HG02623 (cell line): ENCODE data around the gene FSTL5.

Experiments used
- ATAC-seq: cut with Tn5 transposase; IDR thresholded peaks from one replicate; pipeline ENCODE4 v1.9.1; 2021; ENCODE audit warnings: moderate library complexity; ENCODE audit not compliant: unreplicated experiment

Gene FSTL5

DNA sequence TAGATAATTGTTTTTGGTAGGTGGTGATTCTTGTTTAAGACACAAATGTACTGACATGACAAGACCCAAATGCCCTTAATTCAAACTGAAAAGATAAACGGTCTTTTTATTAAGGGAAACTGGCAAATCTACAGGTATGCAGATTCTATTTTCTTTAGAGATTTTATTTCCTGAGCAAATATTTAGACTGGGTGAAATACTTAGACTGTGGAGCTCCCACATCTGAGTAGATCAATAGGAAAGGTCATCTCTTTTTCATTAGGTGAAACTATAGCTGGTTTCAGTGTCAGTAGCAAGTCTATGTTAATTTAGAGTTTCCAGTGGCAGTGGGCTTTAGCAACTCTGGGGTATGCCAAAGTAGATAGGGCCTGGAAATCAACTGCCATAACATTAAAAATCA, 446.7 kb downstream of the FSTL5 start:
- ATAC-seq: no peak

DNA sequence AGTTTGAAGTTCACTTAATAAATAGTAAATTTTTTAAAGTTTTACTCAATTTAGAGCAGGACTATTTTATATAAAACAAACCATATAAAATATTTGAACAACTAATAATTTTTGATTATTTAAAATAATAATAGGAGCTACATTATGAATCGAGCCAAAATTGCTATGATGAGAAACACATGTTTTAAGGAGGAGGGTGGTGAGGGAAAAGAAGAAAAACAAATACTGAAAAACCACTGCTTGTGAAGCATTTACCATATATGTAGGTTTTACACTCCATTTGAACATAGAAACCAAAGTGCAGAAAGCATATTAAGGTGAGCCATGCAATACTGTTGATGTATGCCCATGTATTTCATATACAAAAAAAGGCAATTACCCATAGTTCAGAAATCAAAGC, 448.9 kb downstream of the FSTL5 start:
- no peak for ATAC-seq

DNA sequence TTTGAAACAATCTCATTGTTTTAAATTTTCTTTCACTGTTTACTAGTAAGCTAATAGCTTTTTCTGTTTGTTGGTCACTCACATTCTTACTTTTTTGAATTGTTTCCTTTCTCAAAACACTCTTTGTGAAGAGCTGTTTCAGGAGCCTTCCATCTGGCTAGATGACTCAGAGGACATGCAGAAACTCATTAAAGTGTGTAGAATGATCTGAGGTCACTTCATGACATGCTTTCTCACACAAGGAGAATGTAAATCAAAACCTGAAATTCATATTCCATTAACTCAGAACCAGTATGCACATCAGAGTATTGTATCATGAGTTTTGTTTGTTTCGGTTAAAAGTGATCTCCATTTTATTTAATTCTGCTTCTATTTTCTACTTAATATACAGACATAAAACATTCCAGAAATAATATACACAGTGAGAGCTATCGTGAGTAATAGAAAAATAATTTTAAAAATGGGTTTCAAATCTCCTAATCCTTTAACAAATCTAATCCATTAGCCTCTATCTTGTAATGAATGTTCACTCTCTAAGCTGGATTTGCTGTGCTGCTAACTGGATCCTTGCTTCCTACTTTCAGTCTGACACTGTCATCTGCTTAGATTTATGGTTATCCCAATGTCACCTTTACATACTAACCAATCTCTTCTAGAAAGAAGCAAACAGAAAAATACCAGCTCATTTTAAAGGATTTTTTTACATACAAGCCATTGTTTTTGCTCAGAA, 449.6 kb downstream of the FSTL5 start:
- ATAC-seq: no peak

DNA sequence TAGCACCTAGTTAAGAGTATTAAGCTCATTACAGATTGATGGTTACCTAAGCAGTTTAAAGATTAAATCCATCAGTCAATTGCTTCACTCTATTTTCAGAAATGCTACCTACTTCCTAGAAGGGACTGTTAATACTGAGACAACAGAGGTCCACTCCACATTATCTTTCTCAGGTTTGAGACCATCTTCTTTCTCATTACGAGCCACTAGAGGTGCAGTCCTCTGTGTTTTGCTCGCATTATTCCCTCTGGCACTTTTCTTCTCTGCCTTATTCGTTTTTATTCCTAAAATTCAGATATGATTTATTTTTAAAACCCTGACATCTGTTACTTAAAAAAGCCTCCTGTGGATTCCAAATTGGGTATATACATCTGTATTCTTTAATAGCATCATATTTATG, 459.1 kb downstream of the FSTL5 start:
- ATAC-seq: no peak

DNA sequence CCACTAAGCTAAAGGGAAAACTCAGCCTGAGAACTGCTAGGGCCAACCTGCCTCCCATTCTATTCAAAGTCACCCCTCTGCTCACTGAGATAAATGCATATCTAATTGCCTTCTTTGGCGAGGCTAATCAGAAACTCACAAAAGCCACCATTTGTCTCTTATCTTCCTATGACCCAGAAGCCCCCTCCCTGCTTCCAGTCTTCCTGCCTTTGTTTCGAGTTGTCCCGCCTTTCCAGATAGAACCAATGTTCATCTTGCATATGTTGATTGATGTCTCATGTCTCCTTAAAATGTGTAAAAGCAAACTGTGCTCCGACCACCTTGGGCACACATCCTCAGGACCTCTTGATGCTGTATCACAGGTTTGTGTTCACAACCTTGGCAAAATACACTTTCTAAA, 459.8 kb downstream of the FSTL5 start:
- ATAC-seq: no peak

DNA sequence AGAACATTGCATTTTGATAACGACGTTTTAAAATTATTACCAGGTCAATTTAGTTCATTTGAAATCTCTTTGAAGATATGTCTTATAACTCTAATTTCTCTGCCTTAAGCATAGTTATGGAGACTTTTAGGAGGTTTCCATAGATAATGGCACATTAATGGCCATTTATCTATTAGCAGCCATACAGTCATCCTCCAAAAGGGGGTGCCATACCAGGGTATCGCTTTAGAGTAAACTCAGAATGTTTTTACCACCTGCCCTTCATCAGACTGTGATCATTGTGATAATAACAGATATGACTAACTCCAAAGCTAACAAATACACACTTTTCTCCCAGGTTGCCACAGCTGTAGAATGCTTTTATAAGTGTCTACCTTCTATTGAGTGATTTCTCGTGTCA, 461.5 kb downstream of the FSTL5 start:
- no peak for ATAC-seq

DNA sequence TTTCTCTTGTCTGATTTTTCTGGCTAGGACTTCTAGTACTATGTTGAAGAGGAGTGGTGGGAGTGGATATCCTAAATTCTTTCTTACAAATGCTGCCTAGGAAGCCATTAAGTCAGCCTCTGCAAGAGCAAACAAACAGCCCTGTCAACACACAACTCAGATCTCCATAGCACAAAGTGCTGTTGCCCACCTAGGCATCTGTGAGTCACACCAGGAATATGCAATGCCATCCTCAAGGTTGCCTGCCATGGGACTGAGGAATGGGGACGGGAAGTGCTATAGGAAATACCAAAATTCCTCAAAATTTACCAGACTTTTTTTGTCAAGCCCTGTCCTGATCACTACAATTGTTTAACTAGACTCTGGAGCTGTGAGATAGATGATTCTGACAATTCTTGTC, 466.9 kb downstream of the FSTL5 start:
- no peak for ATAC-seq

DNA sequence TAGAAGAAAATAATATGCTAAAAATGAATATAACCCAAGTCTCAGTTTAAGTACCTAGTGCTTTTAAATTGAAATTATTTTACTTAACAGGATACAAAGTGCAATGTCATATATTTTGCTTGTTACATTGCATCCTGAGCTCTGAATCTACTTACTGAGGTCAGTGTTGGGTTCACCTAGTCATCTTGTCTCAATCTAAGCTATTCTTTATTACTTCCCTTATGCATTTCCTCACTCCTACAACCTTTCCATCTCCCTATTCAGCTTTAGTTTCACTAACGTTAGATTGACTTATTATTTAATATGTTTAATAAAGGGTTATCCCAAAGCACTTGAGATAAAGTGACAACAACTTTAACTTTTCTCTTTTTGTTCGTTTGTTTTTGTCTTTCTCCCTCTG, 483.7 kb downstream of the FSTL5 start:
- no peak for ATAC-seq

DNA sequence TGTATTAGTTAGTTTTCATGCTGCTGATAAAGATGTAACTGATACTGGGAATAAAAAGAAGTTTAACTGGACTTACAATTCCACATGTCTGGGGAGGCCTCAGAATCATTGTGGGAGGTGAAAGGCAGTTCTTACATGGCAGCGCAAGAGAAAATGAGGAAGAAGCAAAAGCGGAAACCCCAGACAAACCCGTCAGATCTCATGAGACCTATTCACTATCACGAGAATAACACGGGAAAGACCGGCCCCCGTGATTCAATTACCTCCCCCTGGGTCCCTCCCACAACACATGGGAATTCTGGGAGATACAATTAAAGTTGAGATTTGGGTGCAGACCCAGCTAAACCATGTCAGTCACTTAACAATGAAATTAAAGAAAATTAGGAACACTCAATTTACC, 499.1 kb downstream of the FSTL5 start:
- no peak for ATAC-seq

DNA sequence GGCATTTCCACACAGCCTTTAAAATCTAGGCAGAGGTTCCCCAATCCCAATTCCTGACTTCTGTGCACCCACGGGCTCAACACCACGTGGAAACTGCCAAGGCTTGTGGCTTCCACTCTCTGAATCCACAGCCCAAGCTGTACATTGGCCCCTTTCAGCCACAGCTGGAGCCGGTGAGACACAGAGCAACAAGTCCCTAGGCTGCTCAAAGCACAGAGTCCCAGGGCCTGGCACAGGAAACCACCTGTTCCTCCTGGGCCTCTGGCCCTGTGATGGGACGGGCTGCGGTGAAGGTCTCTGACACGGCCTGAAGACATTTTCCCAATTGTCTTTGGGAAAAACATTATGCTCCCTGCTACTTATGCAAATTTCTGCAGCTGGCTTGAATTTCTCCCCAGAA, 500.0 kb downstream of the FSTL5 start:
- ATAC-seq: no peak

DNA sequence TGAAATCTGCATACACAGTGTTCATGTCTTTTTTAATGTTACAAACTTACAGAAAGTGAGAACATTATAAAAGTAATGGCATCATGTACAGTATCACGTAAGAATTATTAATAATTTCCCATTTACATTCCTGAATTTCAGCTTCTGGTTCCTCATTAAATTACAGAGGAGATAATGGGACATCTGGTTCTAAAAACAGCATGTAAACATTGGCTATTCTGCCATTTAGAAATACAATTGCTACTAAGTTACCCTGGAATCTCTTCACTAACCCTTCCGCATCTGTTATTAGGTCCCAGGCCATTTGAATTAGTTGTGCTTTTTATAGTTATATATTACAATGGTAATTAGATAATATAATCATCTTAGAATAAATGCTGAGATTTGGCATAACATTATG, 505.1 kb downstream of the FSTL5 start:
- no peak for ATAC-seq

DNA sequence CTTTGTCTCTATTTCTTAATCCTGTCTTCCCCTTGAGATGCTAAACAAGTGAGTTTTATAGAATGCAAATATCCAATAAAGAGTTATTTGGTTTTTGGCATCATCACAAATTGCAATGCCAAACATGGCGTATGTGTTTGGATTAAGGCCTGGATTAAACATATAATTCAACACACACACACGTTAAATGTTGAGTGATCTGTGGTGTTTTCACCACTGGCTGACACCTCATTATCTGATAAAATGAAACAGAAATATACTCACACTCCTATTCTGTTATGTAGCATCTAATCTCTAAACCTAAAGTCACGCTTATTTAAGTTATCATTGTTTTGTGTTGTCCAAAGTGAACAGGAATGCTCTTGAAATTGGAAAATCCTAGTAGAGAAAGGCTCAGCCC, 506.2 kb downstream of the FSTL5 start:
- ATAC-seq: no peak

DNA sequence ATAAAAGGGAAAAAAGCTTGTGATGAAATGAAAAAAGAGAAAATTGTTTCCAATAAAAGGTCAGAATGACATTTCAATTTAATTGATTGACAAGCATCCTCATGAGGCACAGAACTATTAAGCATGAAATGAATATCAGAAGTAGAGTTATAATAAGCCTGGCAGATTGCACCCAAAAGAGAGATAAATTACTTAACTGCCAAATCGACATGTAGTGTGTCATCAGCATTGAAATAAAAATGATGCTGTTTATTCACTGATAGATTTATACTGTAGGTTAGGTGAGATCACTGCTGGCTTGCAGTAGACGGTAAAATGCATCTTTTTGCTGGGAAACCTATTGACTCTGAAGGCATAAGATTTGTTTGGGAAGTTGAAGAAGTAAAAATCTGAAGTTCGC, 507.2 kb downstream of the FSTL5 start:
- ATAC-seq: no peak

DNA sequence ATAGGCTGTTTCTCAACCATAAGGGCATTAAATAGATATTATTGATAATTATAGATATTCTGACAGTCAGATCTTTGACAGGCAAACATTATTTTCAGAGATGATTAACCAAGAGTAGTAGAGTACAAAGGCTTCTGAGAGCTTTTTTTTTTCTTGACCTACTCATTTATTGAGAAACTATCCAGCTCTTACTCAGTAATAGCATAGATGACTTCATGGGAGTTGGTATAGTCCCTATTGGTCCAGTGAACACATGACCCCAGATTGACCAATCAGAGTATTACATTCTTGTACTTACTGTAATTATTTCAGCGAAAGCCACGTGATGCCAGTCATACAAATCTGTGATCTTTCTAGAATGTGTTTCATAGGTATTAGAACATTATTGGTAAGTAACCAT, 508.7 kb downstream of the FSTL5 start:
- no peak for ATAC-seq

DNA sequence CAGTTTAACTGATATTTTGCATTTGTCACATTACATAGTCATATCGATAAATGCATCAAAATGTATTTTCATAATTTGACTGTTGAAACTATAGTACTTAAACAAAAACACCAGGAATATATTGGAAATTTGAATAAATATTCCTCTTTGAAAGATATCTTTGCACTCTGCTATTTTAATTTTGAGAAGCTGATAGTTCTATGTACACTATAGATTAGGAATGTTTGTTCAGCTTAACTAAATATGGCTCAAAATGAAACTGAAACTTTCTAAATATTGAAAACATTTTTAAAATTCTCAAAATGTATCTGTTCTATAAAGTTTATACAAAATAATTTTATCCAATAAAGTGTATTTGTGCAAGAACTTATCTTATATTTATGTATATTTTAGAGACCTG, 510.1 kb downstream of the FSTL5 start:
- ATAC-seq: no peak

DNA sequence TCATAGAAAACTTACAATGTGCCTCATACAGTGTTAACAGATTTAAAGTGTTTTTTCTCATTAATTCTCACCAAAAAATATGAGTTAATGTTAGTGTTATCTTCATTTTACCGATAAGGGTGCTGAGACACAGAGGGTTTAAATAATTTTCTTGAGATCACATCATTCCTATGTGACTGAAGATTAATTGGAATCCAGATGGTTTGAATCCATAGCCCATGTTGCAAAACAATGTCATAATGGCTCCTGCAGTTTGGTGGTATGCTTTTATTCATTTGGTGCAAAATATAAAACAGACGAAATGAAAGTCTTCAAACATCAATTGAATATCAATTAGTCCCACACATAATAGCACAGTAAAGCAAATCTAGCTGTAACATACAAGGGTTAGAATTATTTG, 512.2 kb downstream of the FSTL5 start:
- ATAC-seq: no peak

DNA sequence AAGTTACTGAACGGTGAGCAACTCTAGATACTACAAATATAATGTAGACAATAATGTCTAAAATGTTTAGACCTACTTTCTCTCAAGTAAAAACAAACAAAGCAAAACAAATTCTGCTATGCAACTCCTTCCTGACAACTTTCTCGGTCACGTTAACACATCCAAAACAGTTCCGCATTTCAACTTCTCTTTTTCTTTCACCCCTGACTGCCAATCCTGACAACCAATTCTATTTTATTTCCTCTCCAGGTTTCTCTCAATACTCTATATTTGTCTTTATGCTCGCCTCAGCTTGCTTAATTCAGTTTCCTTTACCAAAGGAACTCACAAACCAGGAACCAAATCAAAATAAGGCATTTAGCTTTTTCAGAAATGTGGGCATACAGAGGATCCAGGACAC, 513.0 kb downstream of the FSTL5 start:
- no peak for ATAC-seq

DNA sequence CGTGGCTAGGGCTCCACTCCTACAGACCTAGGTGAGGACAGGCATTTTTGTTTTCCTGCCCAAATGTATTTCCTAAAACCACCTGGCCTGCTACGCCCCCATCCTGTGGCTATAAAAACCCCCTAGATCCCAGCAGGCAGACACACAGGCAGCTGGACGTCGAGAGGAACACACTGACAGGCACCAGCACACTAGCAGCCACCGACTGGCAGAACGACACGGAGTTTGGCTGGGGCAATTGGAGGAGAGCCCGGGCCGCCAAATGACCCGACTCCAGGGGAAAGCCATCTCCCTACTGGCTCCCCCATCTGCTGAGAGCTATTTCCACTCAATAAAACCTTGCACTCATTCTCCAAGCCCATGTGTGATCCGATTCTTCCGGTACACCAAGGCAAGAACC, 516.0 kb downstream of the FSTL5 start:
- no peak for ATAC-seq

DNA sequence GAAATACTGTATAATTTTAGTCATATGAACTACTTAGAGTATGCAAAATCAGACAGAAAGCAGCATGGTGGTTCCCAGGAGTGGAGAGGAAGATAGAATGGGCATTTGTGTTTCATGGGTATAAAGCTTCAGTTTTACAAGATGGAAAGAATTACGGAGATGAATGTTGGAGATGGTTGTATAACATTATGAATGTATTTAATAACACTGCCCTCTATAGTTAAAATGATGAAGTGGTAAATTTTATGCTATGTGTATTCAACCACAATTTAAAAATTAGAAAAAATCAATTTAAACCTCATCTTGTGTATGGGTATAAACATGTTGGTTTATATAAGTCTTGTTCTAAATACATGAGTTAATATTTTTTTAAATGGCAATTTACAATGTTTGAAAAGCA, 521.1 kb downstream of the FSTL5 start:
- ATAC-seq: no peak

DNA sequence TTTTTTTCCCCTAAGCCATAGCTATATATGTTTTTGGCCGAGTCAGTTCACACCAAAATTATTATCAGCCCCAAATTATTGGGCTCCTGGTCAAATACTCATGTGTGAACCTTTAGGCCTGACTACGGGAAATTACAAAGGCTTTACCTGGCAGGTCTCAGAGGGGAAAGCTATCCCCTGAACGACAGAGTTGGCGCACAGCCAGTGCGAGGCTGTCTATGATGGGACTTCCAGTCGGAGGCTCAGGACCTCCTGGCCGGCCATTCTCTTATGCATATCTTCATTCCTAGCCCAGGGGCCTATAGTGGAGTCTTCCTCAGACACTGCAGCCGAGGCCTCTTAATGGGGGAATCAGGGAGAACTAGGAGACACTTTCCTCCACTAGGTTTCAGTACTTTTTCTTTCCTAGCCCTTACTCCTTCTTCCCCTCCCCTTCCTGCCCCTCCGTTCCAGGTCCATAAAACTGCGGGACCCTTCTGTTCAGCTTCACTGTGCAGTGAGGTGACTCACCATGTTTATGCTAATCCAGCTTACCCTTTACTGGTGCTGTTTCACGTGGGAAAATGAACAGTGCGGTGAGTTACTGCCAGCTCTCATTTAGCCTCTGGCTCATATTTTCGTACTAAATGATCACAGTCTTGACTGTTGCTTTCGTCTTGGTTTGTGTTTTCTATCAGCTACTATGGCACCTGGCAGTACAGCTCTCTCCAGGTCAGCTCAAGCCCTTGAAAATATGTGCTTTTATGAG, 533.9 kb downstream of the FSTL5 start:
- no peak for ATAC-seq

DNA sequence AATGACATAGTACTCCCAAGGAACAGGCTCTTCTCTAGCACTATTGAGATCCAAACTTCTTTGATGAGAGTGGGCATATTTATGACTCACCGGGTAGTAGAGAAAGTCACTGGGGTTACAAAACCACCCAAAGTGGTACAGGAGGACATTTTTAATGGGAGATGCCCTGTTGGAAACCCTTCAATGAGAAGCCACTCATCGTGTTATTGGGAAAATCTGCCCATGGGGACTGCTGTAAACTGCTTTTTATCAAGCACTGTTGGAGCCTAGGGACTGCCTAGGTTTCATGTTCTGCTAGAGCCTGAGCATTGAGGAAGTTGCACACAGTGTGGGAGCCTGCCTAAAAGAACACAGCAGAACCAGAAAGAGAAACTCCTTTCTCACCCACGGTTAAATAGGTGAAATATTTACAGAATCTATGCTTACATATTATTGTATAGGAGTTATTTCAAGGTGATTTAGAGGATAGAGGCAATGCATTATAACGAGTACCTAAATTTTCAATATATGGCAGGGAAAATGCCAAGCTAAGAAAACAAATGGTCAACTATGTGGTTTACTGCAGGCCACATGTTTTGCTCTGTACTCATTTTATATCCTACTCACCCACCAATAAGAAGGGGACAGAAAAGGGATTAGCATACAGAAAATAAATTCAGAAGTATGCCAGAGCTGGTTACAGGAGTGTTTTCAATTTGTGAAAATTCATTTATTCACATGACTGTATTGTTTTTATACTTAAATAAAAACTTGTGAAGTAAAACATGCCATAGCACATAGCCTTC, 559.1 kb downstream of the FSTL5 start:
- peak; percentile 75 for ATAC-seq

DNA sequence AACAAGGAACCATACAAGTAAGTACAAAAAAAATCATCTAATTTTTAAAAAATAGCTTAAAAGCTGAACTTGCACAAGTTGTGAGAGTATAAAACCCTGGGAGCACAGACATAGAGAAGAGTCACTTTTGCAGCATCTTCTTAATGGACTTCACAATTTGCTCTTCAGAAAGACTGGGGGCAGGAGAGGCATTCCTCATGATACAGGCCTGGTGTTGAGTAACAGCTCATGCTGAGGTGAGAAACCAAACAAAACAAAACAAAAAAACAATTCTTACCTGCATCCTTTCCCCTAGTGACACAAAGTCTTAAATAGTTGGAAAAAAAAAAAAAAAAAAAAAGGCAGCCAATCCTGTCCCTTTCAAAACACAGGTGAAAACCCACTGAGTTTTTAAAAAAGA, 562.8 kb downstream of the FSTL5 start:
- ATAC-seq: no peak
